Measurements from ENCODE around the gene RRAD.

The RRAD gene

GRCh38 chr16:66921729-66922450 is 3.4 kb downstream of the RRAD start:
- DNase-seq = no peak
- no peak for TF ChIP-seq POLR2A (IDR thresholded peaks at IDR 0.05; ENCODE audit: low read length)
- TF ChIP-seq GATA1 (IDR thresholded peaks at IDR 0.05; ENCODE audit: low read depth, low read length) = no peak

GRCh38 chr16:66920924-66921680 is 4.2 kb downstream of the RRAD start:
- no peak for DNase-seq
- TF ChIP-seq GATA1 (IDR thresholded peaks at IDR 0.05; ENCODE audit: low read depth, low read length) = no peak
- no peak for TF ChIP-seq POLR2A (IDR thresholded peaks at IDR 0.05; ENCODE audit: low read length)

GRCh38 chr16:66920299-66920590 is 5.1 kb downstream of the RRAD start:
- TF ChIP-seq GATA1 (IDR thresholded peaks at IDR 0.05; ENCODE audit: low read depth, low read length) (no peak), POLR2A (IDR thresholded peaks at IDR 0.05; ENCODE audit: low read length) (no peak)
- DNase-seq = no peak

GRCh38 chr16:66919569-66920298 is 5.6 kb downstream of the RRAD start:
- TF ChIP-seq GATA1 (IDR thresholded peaks at IDR 0.05; ENCODE audit: low read depth, low read length) (no peak), POLR2A (IDR thresholded peaks at IDR 0.05; ENCODE audit: low read length) (no peak)
- no peak for DNase-seq

GRCh38 chr16:66918803-66919568 is 6.3 kb downstream of the RRAD start, which contains the start of gene CDH16:
TSS of gene CDH16 (minus strand) at chr16:66918885. CDS start at chr16:66918065, 820 bp downstream.
- no peak for TF ChIP-seq GATA1 (IDR thresholded peaks at IDR 0.05; ENCODE audit: low read depth, low read length)
- no peak for TF ChIP-seq POLR2A (IDR thresholded peaks at IDR 0.05; ENCODE audit: low read length)
- DNase-seq = no peak

GRCh38 chr16:66918355-66918754 is 7.0 kb downstream of the RRAD start:
- TF ChIP-seq GATA1 (IDR thresholded peaks at IDR 0.05; ENCODE audit: low read depth, low read length) = no peak

GRCh38 chr16:66917741-66918140 is 7.6 kb downstream of the RRAD start:
- DNase-seq = no peak
- no peak for TF ChIP-seq POLR2A (IDR thresholded peaks at IDR 0.05; ENCODE audit: low read length)

More at GRCh38 chr16:66918355-66918754, 7.0 kb downstream of the RRAD start:
- no peak for DNase-seq

- TF ChIP-seq POLR2A (IDR thresholded peaks at IDR 0.05; ENCODE audit: low read length) (no peak), GATA1 (IDR thresholded peaks at IDR 0.05; ENCODE audit: low read depth, low read length) (no peak)
- DNase-seq = no peak
Measured at GRCh38 chr16:66916518-66916917, 8.8 kb downstream of the RRAD start.

- TF ChIP-seq POLR2A (IDR thresholded peaks at IDR 0.05; ENCODE audit: low read length) (no peak), GATA1 (IDR thresholded peaks at IDR 0.05; ENCODE audit: low read depth, low read length) (no peak)
- no peak for DNase-seq
Measured at GRCh38 chr16:66915041-66915440, 10.3 kb downstream of the RRAD start.

GRCh38 chr16:66914541-66914940 is 10.8 kb downstream of the RRAD start:
- TF ChIP-seq GATA1 (IDR thresholded peaks at IDR 0.05; ENCODE audit: low read depth, low read length) = no peak
- no peak for DNase-seq

- no peak for DNase-seq
- no peak for TF ChIP-seq POLR2A (IDR thresholded peaks at IDR 0.05; ENCODE audit: low read length)
- TF ChIP-seq GATA1 (IDR thresholded peaks at IDR 0.05; ENCODE audit: low read depth, low read length) = no peak
Measured at GRCh38 chr16:66913711-66914110, 11.6 kb downstream of the RRAD start.

GRCh38 chr16:66913081-66913480 is 12.3 kb downstream of the RRAD start:
- TF ChIP-seq POLR2A (IDR thresholded peaks at IDR 0.05; ENCODE audit: low read length) = no peak
- no peak for TF ChIP-seq GATA1 (IDR thresholded peaks at IDR 0.05; ENCODE audit: low read depth, low read length)

GRCh38 chr16:66911801-66912200 is 13.5 kb downstream of the RRAD start:
- no peak for DNase-seq
- TF ChIP-seq GATA1 (IDR thresholded peaks at IDR 0.05; ENCODE audit: low read depth, low read length) (no peak), POLR2A (IDR thresholded peaks at IDR 0.05; ENCODE audit: low read length) (no peak)

More at GRCh38 chr16:66913081-66913480, 12.3 kb downstream of the RRAD start:
- DNase-seq = no peak

- DNase-seq = no peak
- TF ChIP-seq POLR2A (IDR thresholded peaks at IDR 0.05; ENCODE audit: low read length) (no peak), GATA1 (IDR thresholded peaks at IDR 0.05; ENCODE audit: low read depth, low read length) (no peak)
Measured at GRCh38 chr16:66911112-66911511, 14.2 kb downstream of the RRAD start.

Measured in erythroblast (primary cell).